ENCODE data around the gene PLOD3. TPM values are rescaled to one million over a fixed set of nuclear protein-coding genes. Genes with fewer than 3 reads are reported as not detected.

PLOD3 gene
- total and polyA plus RNA-seq, 10 donors, result 20.4 to 72.5 (median 50.3) TPM

DNA sequence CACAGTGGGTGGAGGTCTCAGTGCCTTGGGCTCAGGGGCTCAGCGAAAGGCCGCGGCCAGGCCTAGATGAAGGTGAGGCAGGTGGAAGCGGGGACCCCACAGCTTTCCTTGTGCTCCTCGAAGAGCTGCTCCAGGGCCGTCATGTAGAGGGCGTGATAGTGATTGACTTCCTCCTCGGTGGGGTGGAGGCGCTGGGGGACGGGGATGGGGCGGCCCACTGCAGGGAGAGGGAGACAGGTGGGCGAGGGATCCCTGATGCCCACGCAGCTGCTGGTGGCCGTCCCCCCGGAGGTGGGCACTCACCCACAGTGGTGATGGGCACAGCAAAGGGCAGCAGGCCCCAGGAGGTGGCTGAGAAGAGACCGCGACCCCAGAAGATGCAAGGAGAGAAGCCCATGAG is 21.5 kb downstream of the PLOD3 start:
- whole genome bisulfite sequencing, 5 donors, result 75 to 89% (median 84%) methylated on average over 12 to 17 of the region's 17 CpGs
- peaks cover 0 to 47% (median 8%) of the 10 kb centered on the region in 7 donors for H3K27me3 ChIP-seq (replicated peaks in 1 of 7)

GRCh38 chr7:101189109-101189508 is 28.3 kb downstream of the PLOD3 start:
- no peak for TF ChIP-seq POLR2A (IDR thresholded peaks at IDR 0.05)
- no peak for TF ChIP-seq POLR2AphosphoS5 (IDR thresholded peaks at IDR 0.05)
- no peak for TF ChIP-seq CTCF (IDR thresholded peaks at IDR 0.05 in 8 of 11, conservative IDR thresholded peaks at IDR 0.05 in 3 of 11)
- H3K27ac ChIP-seq, result no peak overlapping the region
- intact Hi-C loops (cut with DNase I; ENCODE audit: low total_unique reads), result no loop called here
- 79 to 87% (median 83%) methylated on average over 8 of the region's 8 CpGs for WGBS, 5 donors
- DNase-seq, result no peak
- peaks cover 0 to 8% (median 0%) of the 10 kb centered on the region in 6 donors for H3K4me1 ChIP-seq
- no peak overlapping the region for H3K4me3 ChIP-seq
- no peaks in the 10 kb centered on the region for H3K9me3 ChIP-seq
- no peaks in the 10 kb centered on the region for H3K36me3 ChIP-seq
- H3K27me3 ChIP-seq (replicated peaks in 1 of 7), result peaks cover 0 to 29% (median 0%) of the 10 kb centered on the region in 7 donors

More for the DNA sequence above, 21.5 kb downstream of the PLOD3 start:
- Histone ChIP-seq H3K36me3 (no peaks in the 10 kb centered on the region), H3K4me1 (peaks cover 0 to 9% (median under 1%) of the 10 kb centered on the region in 6 donors), H3K4me3 (no peak overlapping the region), H3K27ac (no peak overlapping the region), H3K9me3 (no peaks in the 10 kb centered on the region)
- DNase-seq, result no peak
- intact Hi-C loops (cut with DNase I; ENCODE audit: low total_unique reads), result loop anchor here (10.0 kb wide), 1 partner anchor 51 kb away; no protein-coding TSS in a partner anchor
- TF ChIP-seq POLR2A (IDR thresholded peaks at IDR 0.05), result no peak
- TF ChIP-seq CTCF (IDR thresholded peaks at IDR 0.05 in 8 of 11, conservative IDR thresholded peaks at IDR 0.05 in 3 of 11), result no peak
- TF ChIP-seq POLR2AphosphoS5 (IDR thresholded peaks at IDR 0.05), result no peak

DNA sequence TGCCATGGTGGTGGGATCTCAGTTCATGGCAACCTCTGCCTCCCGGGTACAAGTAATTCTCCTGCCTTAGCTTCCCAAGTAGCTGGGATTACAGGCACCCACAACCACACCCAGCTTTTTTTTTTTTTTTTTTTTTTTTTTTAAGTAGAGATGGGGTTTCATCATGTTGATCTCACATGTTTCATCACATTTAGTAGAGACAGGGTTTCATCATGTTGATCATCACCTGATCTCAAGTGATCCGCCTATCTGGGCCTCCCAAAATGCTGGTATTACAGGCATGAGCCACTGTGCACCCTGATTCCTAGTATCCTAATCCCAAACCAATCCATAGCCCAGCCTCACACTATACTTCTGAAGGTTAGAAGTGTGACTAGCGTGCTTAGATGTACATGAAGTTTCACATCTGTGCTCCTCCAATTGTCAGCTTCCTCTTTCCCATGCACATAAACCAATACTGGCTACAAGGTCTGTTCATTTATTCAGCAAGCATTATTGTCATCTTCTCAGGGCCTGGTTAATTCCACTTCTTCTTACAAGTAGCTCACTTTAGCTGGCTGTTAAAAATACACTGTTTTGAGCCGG is 30.4 kb downstream of the PLOD3 start:
- Histone ChIP-seq H3K36me3 (no peaks in the 10 kb centered on the region), H3K27me3 (replicated peaks in 1 of 7) (peaks cover 0 to 50% (median 4%) of the 10 kb centered on the region in 7 donors), H3K4me3 (no peak overlapping the region), H3K27ac (no peak overlapping the region), H3K9me3 (no peaks in the 10 kb centered on the region), H3K4me1 (no peaks in the 10 kb centered on the region)
- no peak for TF ChIP-seq CTCF (IDR thresholded peaks at IDR 0.05 in 8 of 11, conservative IDR thresholded peaks at IDR 0.05 in 3 of 11)
- TF ChIP-seq POLR2AphosphoS5 (IDR thresholded peaks at IDR 0.05), result no peak
- TF ChIP-seq POLR2A (IDR thresholded peaks at IDR 0.05), result no peak
- intact Hi-C loops (cut with DNase I; ENCODE audit: low total_unique reads), result no loop called here
- no peak for DNase-seq
- 66 to 79% (median 72%) methylated on average over 4 of the region's 4 CpGs for WGBS, 5 donors

- Histone ChIP-seq H3K27me3 (replicated peaks in 1 of 7) (peaks cover 0 to 58% (median 10%) of the 10 kb centered on the region in 7 donors), H3K4me3 (no peak overlapping the region), H3K27ac (no peak overlapping the region), H3K4me1 (no peaks in the 10 kb centered on the region), H3K36me3 (no peaks in the 10 kb centered on the region), H3K9me3 (no peaks in the 10 kb centered on the region)
- DNase-seq, result no peak
- WGBS, 5 donors, result 70 to 83% (median 72%) methylated on average over 6 of the region's 6 CpGs
- intact Hi-C loops (cut with DNase I; ENCODE audit: low total_unique reads), result no loop called here
- TF ChIP-seq POLR2A (IDR thresholded peaks at IDR 0.05) (no peak), CTCF (IDR thresholded peaks at IDR 0.05 in 8 of 11, conservative IDR thresholded peaks at IDR 0.05 in 3 of 11) (no peak), POLR2AphosphoS5 (IDR thresholded peaks at IDR 0.05) (no peak)
Measured at GRCh38 chr7:101186194-101186593, 31.2 kb downstream of the PLOD3 start.
